ENCODE results near the gene ARHGEF19.

ARHGEF19 gene

GRCh38 chr1:16191916-16192546, 20.4 kb downstream of the ARHGEF19 start:
- Histone ChIP-seq H3K14ac (ENCODE audit: low read length) (no peak overlapping the region), H3K4ac (ENCODE audit: low read length) (no peak overlapping the region), H3K4me3 (ENCODE audit: low read length in 2 of 2) (no peak overlapping the region), H4K91ac (ENCODE audit: low read depth, low read length, poor library complexity) (no peak overlapping the region), H3K23ac (ENCODE audit: low read depth, low read length, poor library complexity) (no peak overlapping the region), H2AK5ac (ENCODE audit: low read depth, low read length) (peak overlapping the region; percentile 29), H3K4me1 (ENCODE audit: control insufficient read depth in 2 of 2, insufficient read depth in 1 of 2, low read depth in 1 of 2, low read length in 2 of 2) (peaks cover 2 to 8% of the 10 kb centered on the region in 2 donors), H3K27ac (replicated peaks; ENCODE audit: low read length) (no peak overlapping the region), H2BK5ac (ENCODE audit: low read length) (no peak overlapping the region), H3K4me2 (ENCODE audit: insufficient read depth, low read length, poor library complexity, severe bottlenecking) (no peak overlapping the region), H3K36me3 (replicated peaks in 1 of 2; ENCODE audit: control insufficient read depth in 2 of 2, insufficient read depth in 2 of 2, low read length in 2 of 2) (peaks cover 0 to 2% of the 10 kb centered on the region in 2 donors), H3K9ac (ENCODE audit: low read depth, low read length, poor library complexity) (no peak overlapping the region), H3K27me3 (ENCODE audit: control insufficient read depth in 3 of 3, insufficient read depth in 3 of 3, low read depth in 1 of 3, low read length in 3 of 3) (peaks cover 0 to 16% (median 0%) of the 10 kb centered on the region in 3 experiments), H3K18ac (ENCODE audit: low read length) (no peak overlapping the region), H4K8ac (ENCODE audit: low read depth, low read length) (no peak overlapping the region), H2BK15ac (ENCODE audit: low read length) (no peak overlapping the region), H3K9me3 (replicated peaks in 1 of 2; ENCODE audit: control insufficient read depth in 2 of 2, insufficient read depth in 1 of 2, low read depth in 1 of 2, low read length in 2 of 2) (no peaks in the 10 kb centered on the region), H2AFZ (ENCODE audit: low read length) (peak overlapping the region; percentile 45), H2BK120ac (ENCODE audit: low read depth, low read length) (no peak overlapping the region), H2BK12ac (ENCODE audit: low read length) (no peak overlapping the region), H3K79me1 (ENCODE audit: low read depth, low read length) (no peaks in the 10 kb centered on the region)
- WGBS, 2 donors (ENCODE audit: extremely low coverage in 2 of 2, insufficient read length in 2 of 2, insufficient replicate concordance in 1 of 2): no CpG with 5 or more reads among the region's 6 CpGs
- DNase-seq (ENCODE audit: low spot score): no peak

- Histone ChIP-seq H3K27ac (replicated peaks; ENCODE audit: low read length) (no peak overlapping the region), H2BK5ac (ENCODE audit: low read length) (no peak overlapping the region), H2BK12ac (ENCODE audit: low read length) (no peak overlapping the region), H3K4me3 (ENCODE audit: low read length in 2 of 2) (no peak overlapping the region), H3K9me3 (replicated peaks in 1 of 2; ENCODE audit: control insufficient read depth in 2 of 2, insufficient read depth in 1 of 2, low read depth in 1 of 2, low read length in 2 of 2) (no peaks in the 10 kb centered on the region), H3K36me3 (replicated peaks in 1 of 2; ENCODE audit: control insufficient read depth in 2 of 2, insufficient read depth in 2 of 2, low read length in 2 of 2) (peaks cover 0 to 2% of the 10 kb centered on the region in 2 donors), H3K27me3 (ENCODE audit: control insufficient read depth in 3 of 3, insufficient read depth in 3 of 3, low read depth in 1 of 3, low read length in 3 of 3) (peaks cover 0 to 16% (median 0%) of the 10 kb centered on the region in 3 experiments), H3K79me1 (ENCODE audit: low read depth, low read length) (no peaks in the 10 kb centered on the region), H3K4me1 (ENCODE audit: control insufficient read depth in 2 of 2, insufficient read depth in 1 of 2, low read depth in 1 of 2, low read length in 2 of 2) (peaks cover 2 to 8% of the 10 kb centered on the region in 2 donors), H3K4ac (ENCODE audit: low read length) (no peak overlapping the region), H4K8ac (ENCODE audit: low read depth, low read length) (no peak overlapping the region), H2AFZ (ENCODE audit: low read length) (peak overlapping the region; percentile 45), H4K91ac (ENCODE audit: low read depth, low read length, poor library complexity) (no peak overlapping the region), H3K4me2 (ENCODE audit: insufficient read depth, low read length, poor library complexity, severe bottlenecking) (no peak overlapping the region), H2BK120ac (ENCODE audit: low read depth, low read length) (no peak overlapping the region), H3K14ac (ENCODE audit: low read length) (no peak overlapping the region), H2BK15ac (ENCODE audit: low read length) (no peak overlapping the region), H3K18ac (ENCODE audit: low read length) (no peak overlapping the region), H2AK5ac (ENCODE audit: low read depth, low read length) (no peak overlapping the region), H3K23ac (ENCODE audit: low read depth, low read length, poor library complexity) (no peak overlapping the region), H3K9ac (ENCODE audit: low read depth, low read length, poor library complexity) (no peak overlapping the region)
- WGBS, 2 donors (ENCODE audit: extremely low coverage in 2 of 2, insufficient read length in 2 of 2, insufficient replicate concordance in 1 of 2): no CpG with 5 or more reads among the region's 1 CpG
- no peak for DNase-seq (ENCODE audit: low spot score)
These were observed 21.1 kb downstream of the ARHGEF19 start for GRCh38 chr1:16191309-16191708.

GRCh38 chr1:16189921-16190621, 22.4 kb downstream of the ARHGEF19 start:
- DNase-seq (ENCODE audit: low spot score): no peak
- Histone ChIP-seq H2BK5ac (ENCODE audit: low read length) (peak overlapping the region; percentile 10), H2BK15ac (ENCODE audit: low read length) (peak overlapping the region; percentile 39), H3K79me1 (ENCODE audit: low read depth, low read length) (no peaks in the 10 kb centered on the region), H3K9me3 (replicated peaks in 1 of 2; ENCODE audit: control insufficient read depth in 2 of 2, insufficient read depth in 1 of 2, low read depth in 1 of 2, low read length in 2 of 2) (no peaks in the 10 kb centered on the region), H3K23ac (ENCODE audit: low read depth, low read length, poor library complexity) (no peak overlapping the region), H2BK12ac (ENCODE audit: low read length) (no peak overlapping the region), H3K9ac (ENCODE audit: low read depth, low read length, poor library complexity) (no peak overlapping the region), H3K27me3 (ENCODE audit: control insufficient read depth in 3 of 3, insufficient read depth in 3 of 3, low read depth in 1 of 3, low read length in 3 of 3) (peaks cover 0 to 16% (median 0%) of the 10 kb centered on the region in 3 experiments), H3K36me3 (replicated peaks in 1 of 2; ENCODE audit: control insufficient read depth in 2 of 2, insufficient read depth in 2 of 2, low read length in 2 of 2) (peaks cover 0 to 2% of the 10 kb centered on the region in 2 donors), H2AFZ (ENCODE audit: low read length) (no peak overlapping the region), H2BK120ac (ENCODE audit: low read depth, low read length) (no peak overlapping the region), H3K27ac (replicated peaks; ENCODE audit: low read length) (no peak overlapping the region), H4K8ac (ENCODE audit: low read depth, low read length) (no peak overlapping the region), H4K91ac (ENCODE audit: low read depth, low read length, poor library complexity) (no peak overlapping the region), H3K4me3 (ENCODE audit: low read length in 2 of 2) (no peak overlapping the region), H3K18ac (ENCODE audit: low read length) (peak overlapping the region; percentile 67), H3K4me2 (ENCODE audit: insufficient read depth, low read length, poor library complexity, severe bottlenecking) (no peak overlapping the region), H2AK5ac (ENCODE audit: low read depth, low read length) (peak overlapping the region; percentile 36), H3K4ac (ENCODE audit: low read length) (no peak overlapping the region), H3K14ac (ENCODE audit: low read length) (no peak overlapping the region), H3K4me1 (ENCODE audit: control insufficient read depth in 2 of 2, insufficient read depth in 1 of 2, low read depth in 1 of 2, low read length in 2 of 2) (peaks cover 2 to 8% of the 10 kb centered on the region in 2 donors)
- no CpG with 5 or more reads among the region's 9 CpGs for WGBS, 2 donors (ENCODE audit: extremely low coverage in 2 of 2, insufficient read length in 2 of 2, insufficient replicate concordance in 1 of 2)

- peaks cover 0 to 16% (median 0%) of the 10 kb centered on the region in 3 experiments for H3K27me3 ChIP-seq (ENCODE audit: control insufficient read depth in 3 of 3, insufficient read depth in 3 of 3, low read depth in 1 of 3, low read length in 3 of 3)
- H2AK5ac ChIP-seq (ENCODE audit: low read depth, low read length): peak overlapping the region; percentile 65
- WGBS, 2 donors (ENCODE audit: extremely low coverage in 2 of 2, insufficient read length in 2 of 2, insufficient replicate concordance in 1 of 2): no CpG with 5 or more reads among the region's 6 CpGs
- H3K9ac ChIP-seq (ENCODE audit: low read depth, low read length, poor library complexity): no peak overlapping the region
- H4K91ac ChIP-seq (ENCODE audit: low read depth, low read length, poor library complexity): no peak overlapping the region
- no peak overlapping the region for H3K14ac ChIP-seq (ENCODE audit: low read length)
- H3K18ac ChIP-seq (ENCODE audit: low read length): peak overlapping the region; percentile 70
- no peak overlapping the region for H2AFZ ChIP-seq (ENCODE audit: low read length)
- H4K8ac ChIP-seq (ENCODE audit: low read depth, low read length): no peak overlapping the region
- peak overlapping the region; percentile 62 for H2BK15ac ChIP-seq (ENCODE audit: low read length)
- no peak overlapping the region for H3K23ac ChIP-seq (ENCODE audit: low read depth, low read length, poor library complexity)
- H2BK12ac ChIP-seq (ENCODE audit: low read length): no peak overlapping the region
- H3K4me2 ChIP-seq (ENCODE audit: insufficient read depth, low read length, poor library complexity, severe bottlenecking): no peak overlapping the region
- no peak for DNase-seq (ENCODE audit: low spot score)
- peaks cover 0 to 2% of the 10 kb centered on the region in 2 donors for H3K36me3 ChIP-seq (replicated peaks in 1 of 2; ENCODE audit: control insufficient read depth in 2 of 2, insufficient read depth in 2 of 2, low read length in 2 of 2)
- no peak overlapping the region for H2BK120ac ChIP-seq (ENCODE audit: low read depth, low read length)
- no peak overlapping the region for H2BK5ac ChIP-seq (ENCODE audit: low read length)
- no peaks in the 10 kb centered on the region for H3K79me1 ChIP-seq (ENCODE audit: low read depth, low read length)
- no peak overlapping the region for H3K4ac ChIP-seq (ENCODE audit: low read length)
- peaks cover 2 to 8% of the 10 kb centered on the region in 2 donors for H3K4me1 ChIP-seq (ENCODE audit: control insufficient read depth in 2 of 2, insufficient read depth in 1 of 2, low read depth in 1 of 2, low read length in 2 of 2)
- H3K9me3 ChIP-seq (replicated peaks in 1 of 2; ENCODE audit: control insufficient read depth in 2 of 2, insufficient read depth in 1 of 2, low read depth in 1 of 2, low read length in 2 of 2): no peaks in the 10 kb centered on the region
- H3K4me3 ChIP-seq (ENCODE audit: low read length in 2 of 2): no peak overlapping the region
- H3K27ac ChIP-seq (replicated peaks; ENCODE audit: low read length): no peak overlapping the region
These were observed 23.4 kb downstream of the ARHGEF19 start for GRCh38 chr1:16189003-16189402.

Measured in neuronal stem cell (in vitro differentiated cells).